Measurements from ENCODE around the gene PHF20. TPM values are rescaled to one million over a fixed set of nuclear protein-coding genes. Genes with fewer than 3 reads are reported as not detected.
A peak's percentile ranks its signal among the peaks of the same experiment; 100 is the strongest.
"Not testable (repeated sequence)": the region's sequence is repeated elsewhere in the genome, so short reads cannot be mapped to it uniquely, and the experiment has no call there.

PHF20 gene
- polyA plus RNA-seq (23.2 to 31.9 TPM (median 27.6 TPM) in 3 replicates), polyA minus RNA-seq (28.6 to 47.9 TPM (median 43.4 TPM) in 3 replicates)
- 12.7 TPM for polyA plus RNA-seq (2011; ENCODE audit: low read depth)
- polyA plus RNA-seq (2011; cell fraction: cytosol; rRNA removed) = 24.3 and 33.4 TPM in 2 replicates
- polyA plus RNA-seq (2011; cell fraction: nucleus; rRNA removed) = 31.5 and 35.0 TPM in 2 replicates
- 22.6 and 28.9 TPM in 2 replicates for polyA plus RNA-seq (2012; ENCODE audit: low replicate concordance)
- polyA minus RNA-seq (2011; cell fraction: cytosol; rRNA and poly(A)+ RNA removed) = 12.9 TPM
- polyA minus RNA-seq (2011; cell fraction: nucleus; rRNA and poly(A)+ RNA removed) = 21.7 and 45.1 TPM in 2 replicates

- Histone ChIP-seq H3K27ac (ENCODE audit: control insufficient read depth, insufficient read depth, low read length) (peak within 1 kb of the TSS; percentile 90), H3K4me2 (ENCODE audit: control insufficient read depth, extremely low read depth, insufficient read depth, low read depth, low read length) (peak within 1 kb of the TSS; percentile 72), H3K27me3 (ENCODE audit: control insufficient read depth, extremely low read depth, insufficient read depth, low read length) (no peaks in the 10 kb centered on the region), H3K79me2 (ENCODE audit: control insufficient read depth, insufficient read depth, low read length) (peaks cover 45% of the 10 kb centered on the region), H4K20me1 (ENCODE audit: control insufficient read depth, extremely low read depth, insufficient read depth, low read length) (no peaks in the 10 kb centered on the region), H3K36me3 (ENCODE audit: control insufficient read depth in 2 of 2, extremely low read depth in 1 of 2, insufficient read depth in 2 of 2, low read length in 2 of 2) (peaks cover 2 to 4% of the 10 kb centered on the region in 2 experiments), H2AFZ (ENCODE audit: control insufficient read depth, low read length) (peak within 1 kb of the TSS; percentile 84), H3K9me3 (ENCODE audit: control insufficient read depth, low read depth, low read length) (no peaks in the 10 kb centered on the region), H3K9me1 (ENCODE audit: control insufficient read depth, extremely low read depth, insufficient read depth, low read length) (no peaks in the 10 kb centered on the region), H3K4me3 (ENCODE audit: control insufficient read depth in 2 of 3, extremely low read depth in 1 of 3, insufficient read depth in 2 of 3, low read depth in 1 of 3, low read length in 3 of 3) (peak within 1 kb of the TSS; percentile 71 to 97 (median 77)), H3K4me1 (ENCODE audit: control insufficient read depth, extremely low read depth, insufficient read depth, low read length) (peaks cover 44% of the 10 kb centered on the region), H3K9ac (ENCODE audit: control insufficient read depth, extremely low read depth, insufficient read depth, low read length) (peak within 1 kb of the TSS; percentile 95)
- DNase-seq (ENCODE audit: low read depth, low spot score) = peak; percentile 88
- FAIRE-seq = no peak
- dilution Hi-C loops (cut with MboI; ENCODE audit: extremely low pct_ligation_motif_present, low sequenced_read_pairs) = no loop called here
- TF ChIP-seq CTCF (optimal IDR thresholded peaks at IDR 0.05 in 1 of 3, IDR thresholded peaks at IDR 0.05 in 1 of 3, conservative IDR thresholded peaks at IDR 0.05 in 1 of 3; ENCODE audit: extremely low read depth in 1 of 3, insufficient read depth in 2 of 3, low read length in 3 of 3) (no peak), EZH2 (IDR thresholded peaks at IDR 0.05; ENCODE audit: low read length) (no peak)
Observed at GRCh38 chr20:35771689-35772562, at the start of gene PHF20. Gene PHF20, plus strand, starts transcription at chr20:35772015. Its CDS starts 29,508 bp downstream, at chr20:35801523.

- H3K9ac ChIP-seq (ENCODE audit: control insufficient read depth, extremely low read depth, insufficient read depth, low read length); H3K4me1 ChIP-seq (ENCODE audit: control insufficient read depth, extremely low read depth, insufficient read depth, low read length); H3K4me2 ChIP-seq (ENCODE audit: control insufficient read depth, extremely low read depth, insufficient read depth, low read depth, low read length); DNase-seq (ENCODE audit: low read depth, low spot score); FAIRE-seq; H2AFZ ChIP-seq (ENCODE audit: control insufficient read depth, low read length); H3K9me3 ChIP-seq (ENCODE audit: control insufficient read depth, low read depth, low read length); dilution Hi-C loops (cut with MboI; ENCODE audit: extremely low pct_ligation_motif_present, low sequenced_read_pairs); H3K27me3 ChIP-seq (ENCODE audit: control insufficient read depth, extremely low read depth, insufficient read depth, low read length); H3K4me3 ChIP-seq (ENCODE audit: control insufficient read depth in 2 of 3, extremely low read depth in 1 of 3, insufficient read depth in 2 of 3, low read depth in 1 of 3, low read length in 3 of 3); H3K27ac ChIP-seq (ENCODE audit: control insufficient read depth, insufficient read depth, low read length); H3K9me1 ChIP-seq (ENCODE audit: control insufficient read depth, extremely low read depth, insufficient read depth, low read length): not testable (repeated sequence)
- Histone ChIP-seq H3K79me2 (ENCODE audit: control insufficient read depth, insufficient read depth, low read length) (peaks cover 89% of the 10 kb centered on the region), H3K36me3 (ENCODE audit: control insufficient read depth in 2 of 2, extremely low read depth in 1 of 2, insufficient read depth in 2 of 2, low read length in 2 of 2) (peaks cover 44 to 66% of the 10 kb centered on the region in 2 experiments), H4K20me1 (ENCODE audit: control insufficient read depth, extremely low read depth, insufficient read depth, low read length) (peaks cover 37% of the 10 kb centered on the region)
Observed at GRCh38 chr20:35723275-35723639, 48.6 kb upstream of the PHF20 start.

GRCh38 chr20:35723652-35724320 is 48.0 kb upstream of the PHF20 start:
- dilution Hi-C loops (cut with MboI; ENCODE audit: extremely low pct_ligation_motif_present, low sequenced_read_pairs); H3K4me2 ChIP-seq (ENCODE audit: control insufficient read depth, extremely low read depth, insufficient read depth, low read depth, low read length); H3K4me3 ChIP-seq (ENCODE audit: control insufficient read depth in 2 of 3, extremely low read depth in 1 of 3, insufficient read depth in 2 of 3, low read depth in 1 of 3, low read length in 3 of 3); FAIRE-seq; H3K4me1 ChIP-seq (ENCODE audit: control insufficient read depth, extremely low read depth, insufficient read depth, low read length); H3K27me3 ChIP-seq (ENCODE audit: control insufficient read depth, extremely low read depth, insufficient read depth, low read length); DNase-seq (ENCODE audit: low read depth, low spot score); H3K9me3 ChIP-seq (ENCODE audit: control insufficient read depth, low read depth, low read length); H3K27ac ChIP-seq (ENCODE audit: control insufficient read depth, insufficient read depth, low read length); H3K9me1 ChIP-seq (ENCODE audit: control insufficient read depth, extremely low read depth, insufficient read depth, low read length); H2AFZ ChIP-seq (ENCODE audit: control insufficient read depth, low read length); H3K9ac ChIP-seq (ENCODE audit: control insufficient read depth, extremely low read depth, insufficient read depth, low read length): not testable (repeated sequence)
- Histone ChIP-seq H3K36me3 (ENCODE audit: control insufficient read depth in 2 of 2, extremely low read depth in 1 of 2, insufficient read depth in 2 of 2, low read length in 2 of 2) (peaks cover 45 to 66% of the 10 kb centered on the region in 2 experiments), H3K79me2 (ENCODE audit: control insufficient read depth, insufficient read depth, low read length) (peaks cover 89% of the 10 kb centered on the region), H4K20me1 (ENCODE audit: control insufficient read depth, extremely low read depth, insufficient read depth, low read length) (peaks cover 36% of the 10 kb centered on the region)
